Measurements from ENCODE around the gene SF1. TPM values are rescaled to one million over a fixed set of nuclear protein-coding genes. Genes with fewer than 3 reads are reported as not detected.
A peak's percentile ranks its signal among the peaks of the same experiment; 100 is the strongest.

Gene SF1
- total RNA-seq, 1 donor from 2014 or later: 500 TPM

- DNase-seq (ENCODE audit: low spot score, unreplicated experiment): no peak
- no peaks in the 10 kb centered on the region for H3K9me3 Mint-ChIP-seq (ENCODE audit: low read depth)
- peak overlapping the region; percentile 26 for H3K4me3 Mint-ChIP-seq (ENCODE audit: low read depth)
- H3K27me3 Mint-ChIP-seq: no peaks in the 10 kb centered on the region
- H3K36me3 Mint-ChIP-seq (ENCODE audit: insufficient read depth): peaks cover 2% of the 10 kb centered on the region
- no peak overlapping the region for H3K27ac Mint-ChIP-seq
- TF ChIP-seq CTCF (IDR thresholded peaks at IDR 0.05; ENCODE audit: unreplicated experiment): no peak
- H3K4me1 Mint-ChIP-seq (ENCODE audit: low read depth): peaks cover 8% of the 10 kb centered on the region
These were observed 22.2 kb upstream of the SF1 start for GRCh38 chr11:64800303-64801157.

GRCh38 chr11:64799623-64800302 is 21.4 kb upstream of the SF1 start:
- H3K4me3 Mint-ChIP-seq (ENCODE audit: low read depth): no peak overlapping the region
- no peak for TF ChIP-seq CTCF (IDR thresholded peaks at IDR 0.05; ENCODE audit: unreplicated experiment)
- no peak for DNase-seq (ENCODE audit: low spot score, unreplicated experiment)
- peaks cover 2% of the 10 kb centered on the region for H3K36me3 Mint-ChIP-seq (ENCODE audit: insufficient read depth)
- no peaks in the 10 kb centered on the region for H3K9me3 Mint-ChIP-seq (ENCODE audit: low read depth)
- no peaks in the 10 kb centered on the region for H3K27me3 Mint-ChIP-seq
- H3K4me1 Mint-ChIP-seq (ENCODE audit: low read depth): peaks cover 8% of the 10 kb centered on the region
- H3K27ac Mint-ChIP-seq: no peak overlapping the region

- no peaks in the 10 kb centered on the region for H3K27me3 Mint-ChIP-seq
- no peak for DNase-seq (ENCODE audit: low spot score, unreplicated experiment)
- TF ChIP-seq CTCF (IDR thresholded peaks at IDR 0.05; ENCODE audit: unreplicated experiment): no peak
- no peak overlapping the region for H3K4me3 Mint-ChIP-seq (ENCODE audit: low read depth)
- peaks cover 2% of the 10 kb centered on the region for H3K36me3 Mint-ChIP-seq (ENCODE audit: insufficient read depth)
- H3K9me3 Mint-ChIP-seq (ENCODE audit: low read depth): no peaks in the 10 kb centered on the region
- no peak overlapping the region for H3K27ac Mint-ChIP-seq
- H3K4me1 Mint-ChIP-seq (ENCODE audit: low read depth): peaks cover 8% of the 10 kb centered on the region
These were observed 20.9 kb upstream of the SF1 start for GRCh38 chr11:64799256-64799622.

GRCh38 chr11:64796757-64797541 is 18.6 kb upstream of the SF1 start:
- no peak for TF ChIP-seq CTCF (IDR thresholded peaks at IDR 0.05; ENCODE audit: unreplicated experiment)
- H3K4me3 Mint-ChIP-seq (ENCODE audit: low read depth): no peak overlapping the region
- no peak for DNase-seq (ENCODE audit: low spot score, unreplicated experiment)
- no peaks in the 10 kb centered on the region for H3K9me3 Mint-ChIP-seq (ENCODE audit: low read depth)
- no peak overlapping the region for H3K27ac Mint-ChIP-seq
- H3K4me1 Mint-ChIP-seq (ENCODE audit: low read depth): no peaks in the 10 kb centered on the region
- H3K36me3 Mint-ChIP-seq (ENCODE audit: insufficient read depth): no peaks in the 10 kb centered on the region
- no peaks in the 10 kb centered on the region for H3K27me3 Mint-ChIP-seq

Data from progenitor cell of endocrine pancreas (in vitro differentiated cells).